BJ (cell line): ENCODE data around the gene SDCCAG8. TPM values are rescaled to one million over a fixed set of nuclear protein-coding genes. Genes with fewer than 3 reads are reported as not detected.

Source experiments
- CTCF ChIA-PET: fragments of 350-600 bp; formaldehyde crosslinking; extraction: SDS; loops from one replicate; lab custom pipeline; 2021; ENCODE audit warnings: antibody characterized with exemption, inconsistent platforms; lab: Yijun Ruan, JAX
- POLR2A ChIA-PET: fragments of 300-600 bp; sonication (Branson Sonifier 250); formaldehyde crosslinking; extraction: SDS; loops from one replicate; lab custom pipeline; 2021; ENCODE audit warnings: antibody characterized with exemption; lab: Charles Lee
- DNase-seq: peaks from one replicate; pipeline ENCODE4 v3.0.0-alpha.2; 2011; ENCODE audit warnings: low read depth
- H3K27me3 ChIP-seq: 2 replicates; pipeline ENCODE4 v1.6.0; 2011; ENCODE audit warnings: low read length; ENCODE audit not compliant: control insufficient read depth, insufficient read depth
- H3K36me3 ChIP-seq: 2 replicates; pipeline ENCODE4 v1.5.1; 2011; ENCODE audit warnings: low read length; ENCODE audit not compliant: control insufficient read depth, insufficient read depth
- H3K4me3 ChIP-seq: 2 replicates; pipeline ENCODE4 v1.5.1; 2011; ENCODE audit warnings: low read depth, mild to moderate bottlenecking, control low read depth, low read length
- CTCF ChIP-seq: IDR thresholded peaks from 2 replicates; pipeline ENCODE4 v1.5.1; 2011; ENCODE audit warnings: low read depth, mild to moderate bottlenecking, control low read depth, inconsistent platforms, low read length, moderate library complexity; ENCODE audit not compliant: insufficient read depth
- polyA plus RNA-seq: library from polyadenylated mRNA; depleted of rRNA; stranded (reverse); fragments of >200 nt; gene quantifications from 2 replicates; pipeline ENCODE4 v1.2.3, GENCODE V29; 2011

The SDCCAG8 gene
- polyA plus RNA-seq, 1 experiment, result 17.0 TPM

- POLR2A ChIA-PET, result no interaction called here
Observed at GRCh38 chr1:243288062-243288461, 32.2 kb downstream of the SDCCAG8 start.

GRCh38 chr1:243291292-243291691 lies 35.5 kb downstream of the SDCCAG8 start:
- ChIA-PET POLR2A (no interaction called here), CTCF (no interaction called here)
- DNase-seq, result no peak
- Histone ChIP-seq H3K4me3 (no peak overlapping the region), H3K36me3 (no peaks in the 10 kb centered on the region), H3K27me3 (no peaks in the 10 kb centered on the region)
- TF ChIP-seq CTCF, result no peak

More at GRCh38 chr1:243288062-243288461, 32.2 kb downstream of the SDCCAG8 start:
- CTCF ChIA-PET, result interaction anchor here (1.6 kb wide), 1 partner anchor 17 kb away, joined by 4 read pairs; no protein-coding TSS in a partner anchor
- Histone ChIP-seq H3K4me3 (no peak overlapping the region), H3K36me3 (no peaks in the 10 kb centered on the region), H3K27me3 (no peaks in the 10 kb centered on the region)
- DNase-seq, result no peak
- TF ChIP-seq CTCF, result no peak

- H3K4me3 ChIP-seq, result no peak overlapping the region
- H3K27me3 ChIP-seq, result no peaks in the 10 kb centered on the region
- ChIA-PET POLR2A (no interaction called here), CTCF (no interaction called here)
- no peak for DNase-seq
- no peaks in the 10 kb centered on the region for H3K36me3 ChIP-seq
- TF ChIP-seq CTCF, result no peak
Observed at GRCh38 chr1:243292117-243292516, 36.3 kb downstream of the SDCCAG8 start.

- POLR2A ChIA-PET, result no interaction called here
- no peak for DNase-seq
- CTCF ChIA-PET, result no interaction called here
- Histone ChIP-seq H3K4me3 (no peak overlapping the region), H3K27me3 (no peaks in the 10 kb centered on the region), H3K36me3 (no peaks in the 10 kb centered on the region)
- TF ChIP-seq CTCF, result no peak
Observed at GRCh38 chr1:243293941-243294722, 38.3 kb downstream of the SDCCAG8 start.

- no peak overlapping the region for H3K4me3 ChIP-seq
- H3K36me3 ChIP-seq, result no peaks in the 10 kb centered on the region
- no peak for TF ChIP-seq CTCF
- H3K27me3 ChIP-seq, result no peaks in the 10 kb centered on the region
- ChIA-PET CTCF (interaction anchor here (0.8 kb wide), 1 partner anchor 26 kb away, joined by 3 read pairs; no protein-coding TSS in a partner anchor), POLR2A (no interaction called here)
- no peak for DNase-seq
Observed at GRCh38 chr1:243294723-243295121, 38.9 kb downstream of the SDCCAG8 start.
